ENCODE results near the gene ING2. TPM values are rescaled to one million over a fixed set of nuclear protein-coding genes. Genes with fewer than 3 reads are reported as not detected.

ING2 gene
- total RNA-seq, 1 donor from 2014 or later: 16.5 TPM

DNA sequence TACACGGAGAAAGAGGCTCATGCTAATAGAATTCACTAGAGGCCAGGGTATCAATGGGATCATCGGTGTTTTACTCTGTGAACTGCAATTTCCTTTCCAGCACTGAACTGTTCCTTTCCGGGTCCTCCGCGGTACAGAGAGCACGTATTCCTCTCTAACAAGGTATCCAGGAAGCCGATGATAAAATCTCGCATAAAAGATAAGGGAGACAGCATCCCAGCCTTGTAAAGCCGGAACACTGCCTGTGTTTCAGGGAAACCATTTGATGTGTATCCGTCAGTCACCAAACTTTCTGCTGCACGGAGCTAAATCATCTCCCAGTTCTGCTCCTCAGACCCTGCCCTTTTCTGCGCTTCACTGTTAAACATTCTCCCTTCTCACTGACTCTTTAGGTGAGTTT, 54.0 kb downstream of the ING2 start:
- no peaks in the 10 kb centered on the region for H3K9me3 Mint-ChIP-seq
- no peak overlapping the region for H3K27ac Mint-ChIP-seq
- peaks cover 12% of the 10 kb centered on the region for H3K4me1 Mint-ChIP-seq (ENCODE audit: unreplicated experiment)
- TF ChIP-seq, protein P1, sequence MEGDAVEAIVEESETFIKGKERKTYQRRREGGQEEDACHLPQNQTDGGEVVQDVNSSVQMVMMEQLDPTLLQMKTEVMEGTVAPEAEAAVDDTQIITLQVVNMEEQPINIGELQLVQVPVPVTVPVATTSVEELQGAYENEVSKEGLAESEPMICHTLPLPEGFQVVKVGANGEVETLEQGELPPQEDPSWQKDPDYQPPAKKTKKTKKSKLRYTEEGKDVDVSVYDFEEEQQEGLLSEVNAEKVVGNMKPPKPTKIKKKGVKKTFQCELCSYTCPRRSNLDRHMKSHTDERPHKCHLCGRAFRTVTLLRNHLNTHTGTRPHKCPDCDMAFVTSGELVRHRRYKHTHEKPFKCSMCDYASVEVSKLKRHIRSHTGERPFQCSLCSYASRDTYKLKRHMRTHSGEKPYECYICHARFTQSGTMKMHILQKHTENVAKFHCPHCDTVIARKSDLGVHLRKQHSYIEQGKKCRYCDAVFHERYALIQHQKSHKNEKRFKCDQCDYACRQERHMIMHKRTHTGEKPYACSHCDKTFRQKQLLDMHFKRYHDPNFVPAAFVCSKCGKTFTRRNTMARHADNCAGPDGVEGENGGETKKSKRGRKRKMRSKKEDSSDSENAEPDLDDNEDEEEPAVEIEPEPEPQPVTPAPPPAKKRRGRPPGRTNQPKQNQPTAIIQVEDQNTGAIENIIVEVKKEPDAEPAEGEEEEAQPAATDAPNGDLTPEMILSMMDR (conservative IDR thresholded peaks at IDR 0.05): no peak
- H3K4me3 Mint-ChIP-seq: no peak overlapping the region
- peaks cover 11% of the 10 kb centered on the region for H3K27me3 Mint-ChIP-seq
- DNase-seq (ENCODE audit: extremely low spot score, unreplicated experiment): no peak
- no peaks in the 10 kb centered on the region for H3K36me3 Mint-ChIP-seq

DNA sequence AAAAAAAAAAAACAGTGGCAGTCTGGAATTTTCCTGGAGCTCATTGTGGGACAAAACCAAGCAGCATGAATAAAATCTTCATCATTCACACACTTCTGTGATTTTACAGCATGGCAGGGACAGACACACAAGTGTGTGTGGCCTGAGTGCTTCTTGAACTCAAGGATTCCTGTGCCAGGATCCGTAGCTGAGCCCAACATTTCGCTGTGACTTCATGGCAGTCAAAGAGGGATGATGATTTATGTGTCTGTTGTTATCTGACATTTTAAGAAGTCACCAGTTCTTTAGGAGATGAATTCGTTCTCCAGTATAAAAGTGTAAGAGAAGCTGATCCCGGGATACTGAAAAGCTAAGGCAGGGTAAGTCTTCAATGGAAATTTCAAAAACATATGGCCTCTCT, 57.0 kb downstream of the ING2 start:
- H3K36me3 Mint-ChIP-seq: no peaks in the 10 kb centered on the region
- no peak overlapping the region for H3K4me3 Mint-ChIP-seq
- DNase-seq (ENCODE audit: extremely low spot score, unreplicated experiment): no peak
- no peaks in the 10 kb centered on the region for H3K9me3 Mint-ChIP-seq
- peaks cover 15% of the 10 kb centered on the region for H3K27me3 Mint-ChIP-seq
- TF ChIP-seq, protein P1 (conservative IDR thresholded peaks at IDR 0.05): no peak
- no peak overlapping the region for H3K27ac Mint-ChIP-seq
- H3K4me1 Mint-ChIP-seq (ENCODE audit: unreplicated experiment): peaks cover 6% of the 10 kb centered on the region

Other genes with a start within 250 kb of the ING2 start
- not detected in 2 replicates for gene CLDN22, start 184.8 kb upstream of the ING2 start, total RNA-seq (ENCODE audit: low replicate concordance)
- gene CLDN24, start 182.6 kb upstream of the ING2 start, total RNA-seq (ENCODE audit: low replicate concordance): not detected in 2 replicates
- gene CDKN2AIP, start 60.4 kb upstream of the ING2 start, total RNA-seq (ENCODE audit: low replicate concordance): 29.7 and 57.5 TPM in 2 replicates
- gene RWDD4, start 154.1 kb downstream of the ING2 start, total RNA-seq (ENCODE audit: low replicate concordance): 20.5 and 23.6 TPM in 2 replicates
- 35.9 and 45.4 TPM in 2 replicates for gene TRAPPC11, start 154.2 kb downstream of the ING2 start, total RNA-seq (ENCODE audit: low replicate concordance)

Measured in type B pancreatic cell (in vitro differentiated cells).